GM19043 (cell line): ENCODE results near the gene DPYSL4.

Source experiments
- ATAC-seq: cut with Tn5 transposase; IDR thresholded peaks from one replicate; pipeline ENCODE4 v1.9.1; 2021; ENCODE audit warnings: low read depth; ENCODE audit not compliant: unreplicated experiment

Gene DPYSL4

DNA sequence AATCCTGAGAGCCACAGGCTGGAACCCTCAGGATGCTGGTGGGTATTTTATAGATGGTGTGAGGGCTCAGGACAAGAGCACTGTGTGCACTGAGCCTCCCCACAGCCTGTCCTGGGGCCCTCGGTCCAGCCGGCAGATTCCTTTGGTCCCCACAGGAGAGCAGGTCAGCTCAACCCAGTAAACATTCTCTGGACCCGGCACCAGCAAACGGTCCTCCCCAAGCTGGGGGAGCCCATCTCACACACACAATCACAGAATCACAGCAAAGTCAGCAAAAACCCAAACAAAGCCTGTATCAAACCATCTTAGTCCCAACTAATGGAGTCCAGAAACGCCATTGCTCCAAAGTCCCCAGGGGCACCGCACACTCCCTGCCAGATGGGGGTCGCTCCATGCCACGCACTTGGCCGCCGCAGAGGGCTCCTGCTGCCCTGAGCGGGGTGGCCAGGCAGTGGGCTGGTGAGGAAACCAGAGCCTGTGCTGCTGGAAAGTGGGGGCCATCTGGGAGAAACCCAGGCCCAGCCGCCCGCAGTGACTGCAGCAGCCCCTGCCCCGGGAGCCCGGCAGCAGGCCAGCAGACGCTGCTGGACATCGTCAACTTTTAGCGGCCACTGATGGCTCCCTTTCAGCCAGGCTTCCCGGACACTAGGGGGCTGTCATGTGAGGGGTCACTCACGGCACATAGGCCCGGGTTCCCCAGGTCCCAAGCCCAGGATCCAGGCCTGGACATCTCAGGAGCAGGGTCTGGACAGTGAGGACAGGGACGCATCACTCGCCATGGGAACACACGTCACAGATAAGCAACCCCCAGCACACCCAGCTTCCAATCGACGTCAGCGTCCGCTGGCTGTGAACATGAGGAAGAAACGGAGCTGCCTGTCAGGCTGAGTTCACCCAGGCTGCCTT, 52.6 kb downstream of the DPYSL4 start:
- ATAC-seq, result no peak

DNA sequence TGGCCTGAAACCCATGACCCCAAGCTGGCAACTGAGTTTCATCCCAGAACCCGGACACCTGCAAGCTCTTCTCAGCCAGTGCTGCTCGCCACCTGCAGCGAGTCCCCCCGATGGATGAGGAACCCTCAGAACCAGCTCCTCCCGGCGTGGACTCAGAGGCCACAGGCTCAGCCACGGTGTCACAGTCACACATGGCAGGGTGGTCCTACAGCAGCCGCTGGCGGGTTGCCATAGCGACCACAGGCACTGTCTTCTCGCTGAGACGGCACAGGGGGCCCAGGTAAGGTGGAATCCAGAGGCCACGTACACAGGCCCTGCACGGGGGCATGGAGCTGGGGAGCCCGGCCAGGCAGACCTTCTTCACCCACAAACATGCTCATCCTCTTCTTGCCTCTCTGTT, 53.4 kb downstream of the DPYSL4 start:
- ATAC-seq, result no peak

DNA sequence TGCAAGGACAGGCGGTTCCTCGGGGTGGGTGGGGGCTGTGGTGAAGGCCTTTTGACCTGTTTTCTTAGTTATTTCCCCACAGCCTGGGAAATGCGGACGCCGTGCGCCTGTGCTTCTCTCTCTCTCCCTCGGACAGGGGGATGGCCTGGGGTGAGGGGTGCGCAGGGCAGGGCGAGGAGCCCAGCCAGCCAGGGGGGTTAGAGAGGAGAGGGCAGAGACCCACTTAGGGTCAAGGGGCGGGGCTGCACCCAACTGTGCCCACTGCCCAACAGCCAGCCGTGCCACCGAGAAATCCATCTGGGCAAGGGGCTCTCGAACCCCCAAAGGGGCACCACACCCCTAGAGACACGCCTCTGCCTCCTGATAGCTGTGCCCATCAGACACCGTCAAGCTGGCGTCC, 53.8 kb downstream of the DPYSL4 start:
- ATAC-seq, result no peak

DNA sequence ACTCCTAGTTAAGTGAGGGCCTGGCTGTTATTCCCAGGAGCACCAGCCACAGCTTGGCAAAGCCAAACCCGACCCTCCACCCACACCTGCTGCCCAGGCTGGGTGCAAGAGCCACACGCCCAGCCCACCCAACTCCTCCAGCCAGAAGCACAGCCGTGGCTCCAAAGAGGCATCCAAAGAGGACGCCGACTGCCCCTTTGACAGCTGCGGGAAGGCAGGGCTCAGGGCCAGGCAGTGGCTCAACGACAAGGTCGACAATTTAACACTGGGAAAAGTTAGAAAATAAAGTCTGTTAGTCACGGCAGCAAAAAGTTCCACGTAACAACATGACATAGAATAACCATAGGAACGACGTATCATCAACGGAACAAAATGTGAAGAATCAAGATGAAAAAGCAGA, 54.3 kb downstream of the DPYSL4 start:
- ATAC-seq, result no peak

DNA sequence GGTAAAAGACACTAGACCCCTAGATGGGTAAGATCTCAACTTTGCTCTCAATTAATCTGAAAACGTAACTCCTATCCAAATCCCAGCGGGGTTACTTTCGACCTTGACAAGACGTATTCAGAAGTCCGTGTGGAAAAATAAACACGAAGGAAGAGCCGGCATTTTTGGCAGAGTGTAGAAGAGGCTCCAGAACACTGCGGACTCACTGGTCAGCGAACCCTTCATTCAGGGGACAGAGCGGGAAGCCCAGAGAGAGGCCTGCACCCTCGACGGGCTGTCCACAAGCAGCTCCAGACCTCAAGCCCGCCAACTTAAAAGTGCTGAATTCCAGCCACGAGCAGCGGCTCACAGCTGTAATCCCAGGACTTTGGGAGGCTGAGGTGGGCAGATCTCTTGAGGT, 54.7 kb downstream of the DPYSL4 start:
- no peak for ATAC-seq

DNA sequence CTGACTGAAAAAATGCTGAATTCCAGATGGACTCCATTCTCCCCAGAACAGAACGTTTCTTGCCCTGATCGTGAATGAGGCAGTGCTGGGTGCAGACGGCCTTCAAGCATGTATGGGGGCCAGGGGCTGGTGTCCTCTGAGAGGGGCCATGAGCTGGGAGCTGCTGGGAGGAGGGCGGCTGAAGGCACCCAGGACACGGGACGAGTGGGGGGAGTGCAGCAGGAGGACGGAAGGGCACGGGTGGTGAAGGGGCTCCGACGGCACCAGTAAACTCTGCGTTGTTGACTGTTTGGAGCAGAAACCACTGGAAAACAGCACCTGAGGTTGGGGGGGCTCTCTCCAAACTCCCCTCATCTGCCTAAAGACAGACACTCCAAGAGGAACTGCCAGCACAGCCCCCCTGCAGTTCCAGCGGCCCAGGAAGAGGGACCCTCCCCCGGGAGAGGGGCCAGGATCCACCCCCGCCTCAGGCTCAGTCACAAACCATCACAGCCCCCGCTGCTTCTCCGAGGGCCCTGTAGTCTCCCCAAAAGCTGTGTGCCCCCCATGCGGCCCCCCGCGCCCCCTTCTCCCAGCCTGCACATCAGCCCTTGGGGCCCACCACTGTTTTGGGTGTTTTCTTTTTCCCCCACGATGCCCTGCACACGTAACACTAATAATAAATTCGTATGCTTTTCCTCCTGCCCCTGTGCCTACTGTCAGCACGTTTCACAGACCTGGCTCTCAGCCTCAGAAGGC, 55.5 kb downstream of the DPYSL4 start:
- no peak for ATAC-seq

DNA sequence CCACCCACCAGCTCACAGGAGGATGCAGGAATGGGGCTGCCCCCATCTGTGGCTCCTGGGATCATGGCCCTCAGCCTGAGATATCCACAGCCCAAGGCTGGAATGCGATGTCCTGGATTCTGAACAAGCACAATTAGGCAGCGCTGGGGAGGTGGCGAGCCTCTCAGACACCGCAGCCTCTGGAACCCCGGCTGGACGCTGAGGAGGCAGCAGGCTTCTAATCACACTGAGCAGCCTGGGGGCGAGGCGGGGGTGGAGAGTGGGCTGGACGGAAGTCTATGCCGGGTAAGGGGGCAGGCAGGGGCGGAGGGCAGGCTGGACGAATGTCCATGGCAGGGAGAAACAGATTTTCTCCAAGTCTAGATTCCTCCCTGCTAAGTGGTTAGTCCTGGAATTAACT, 56.4 kb downstream of the DPYSL4 start:
- ATAC-seq, result no peak

DNA sequence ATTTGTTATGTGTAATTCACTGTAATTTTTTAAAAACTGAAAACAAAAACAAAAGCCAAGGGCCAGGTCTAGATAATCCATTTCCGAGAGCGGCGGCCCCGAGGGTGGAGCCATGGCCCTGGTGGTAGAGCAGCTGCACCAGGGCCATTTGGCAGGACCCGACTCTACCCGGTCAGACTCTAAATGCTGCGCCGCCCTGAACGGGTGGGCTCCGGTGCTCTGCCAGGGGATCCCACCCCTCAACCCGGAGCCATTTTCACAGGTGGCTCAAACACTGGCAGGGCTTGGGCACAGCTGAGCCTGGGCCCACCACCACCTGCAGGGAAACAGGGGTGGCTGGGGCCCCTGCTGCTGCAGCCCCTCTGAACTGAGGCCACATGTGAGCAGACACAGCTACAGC, 56.9 kb downstream of the DPYSL4 start:
- no peak for ATAC-seq

DNA sequence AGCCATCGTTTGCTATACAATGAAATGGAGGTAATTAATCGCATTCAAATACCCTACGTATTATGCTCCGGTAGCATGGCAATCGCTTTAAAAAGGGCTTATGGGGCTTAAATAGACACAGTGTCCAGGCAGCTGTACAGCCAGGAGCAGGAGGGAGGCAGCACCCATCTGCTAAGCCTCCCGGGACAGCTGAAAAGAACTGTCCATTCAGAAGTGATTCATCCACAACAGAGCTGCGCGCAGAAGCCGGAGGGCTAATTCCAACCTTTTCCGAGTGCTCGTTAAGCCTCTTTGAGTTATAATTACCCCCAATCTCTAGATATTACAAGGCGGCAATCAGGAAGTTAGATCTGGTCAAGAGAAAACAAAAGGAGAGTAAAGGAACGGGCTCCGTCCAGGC, 58.3 kb downstream of the DPYSL4 start:
- ATAC-seq, result no peak

DNA sequence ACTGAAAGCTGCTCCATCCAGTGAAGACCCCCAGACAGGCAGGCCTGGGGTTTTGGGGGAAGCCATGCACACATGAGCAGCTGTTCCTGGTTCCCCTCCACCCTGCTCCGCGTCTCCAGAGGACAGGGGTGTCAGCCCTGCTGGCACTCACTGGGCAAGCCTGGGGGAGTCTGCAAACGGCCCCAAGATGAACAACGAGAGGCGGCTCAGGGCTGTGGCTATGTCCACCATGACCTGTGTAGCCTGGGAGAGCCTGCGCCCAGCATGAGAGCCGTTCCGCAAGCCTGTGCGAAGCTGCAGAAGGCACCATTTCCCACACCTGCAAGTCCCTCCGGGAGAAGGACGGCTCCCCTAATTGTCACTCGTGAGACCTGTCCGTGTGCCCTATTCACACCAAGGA, 59.5 kb downstream of the DPYSL4 start:
- ATAC-seq, result no peak

DNA sequence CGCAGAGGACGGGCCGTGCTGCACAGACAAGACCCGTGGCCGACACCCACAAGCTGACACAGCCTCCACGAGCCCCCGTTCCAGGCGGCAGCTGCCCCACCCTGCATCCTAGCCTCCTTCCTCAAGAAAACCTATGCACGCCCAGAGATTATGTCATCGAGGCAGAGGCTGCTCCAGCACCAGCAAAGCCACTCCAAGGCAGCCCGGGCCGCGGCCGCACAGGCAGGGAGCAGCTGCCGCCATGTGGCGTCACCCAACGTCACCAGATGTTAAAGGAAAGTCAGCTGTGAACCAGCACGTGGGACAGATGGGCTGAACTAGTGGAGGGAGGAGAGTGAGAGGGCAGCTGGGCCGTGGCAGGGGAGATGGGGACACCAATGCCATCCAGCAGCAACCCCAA, 61.2 kb downstream of the DPYSL4 start:
- no peak for ATAC-seq

DNA sequence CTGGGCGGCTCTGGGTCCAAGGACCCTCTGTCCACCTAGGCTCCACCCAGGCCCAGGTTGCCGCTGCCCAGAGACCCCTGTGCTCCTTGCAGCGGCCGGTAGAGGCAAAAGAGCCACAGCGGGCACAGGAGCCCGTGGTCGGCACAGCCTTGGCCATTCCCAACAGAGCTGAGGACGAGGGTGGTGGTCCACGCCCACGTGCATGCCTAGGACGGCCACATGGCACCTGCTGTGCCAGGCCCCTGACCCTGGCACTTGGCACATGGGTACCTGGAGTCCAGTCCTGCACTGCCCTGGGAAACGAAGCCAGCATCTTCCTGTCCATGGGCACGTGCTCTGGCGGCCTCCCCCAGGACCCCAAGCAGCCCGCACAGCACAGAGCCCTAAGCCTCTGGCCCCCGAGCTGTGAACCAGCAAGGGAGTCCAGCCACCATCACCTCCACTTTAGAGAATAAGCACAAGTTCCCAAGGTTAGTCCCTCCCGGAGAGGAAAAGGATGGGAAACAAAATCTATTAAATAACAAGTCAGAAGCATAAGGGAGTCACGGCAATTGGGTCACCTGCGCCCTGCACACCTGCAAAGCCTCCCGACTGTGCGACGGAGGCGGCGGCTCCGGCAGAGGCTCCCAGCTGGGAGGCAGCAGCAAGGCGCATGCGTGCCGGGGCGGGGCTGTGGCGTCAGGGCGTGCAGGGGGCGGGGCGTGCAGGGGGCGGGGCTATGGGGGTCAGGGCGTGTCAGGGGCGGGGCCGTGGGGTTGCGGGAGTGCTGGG, 61.9 kb downstream of the DPYSL4 start:
- ATAC-seq, result no peak

DNA sequence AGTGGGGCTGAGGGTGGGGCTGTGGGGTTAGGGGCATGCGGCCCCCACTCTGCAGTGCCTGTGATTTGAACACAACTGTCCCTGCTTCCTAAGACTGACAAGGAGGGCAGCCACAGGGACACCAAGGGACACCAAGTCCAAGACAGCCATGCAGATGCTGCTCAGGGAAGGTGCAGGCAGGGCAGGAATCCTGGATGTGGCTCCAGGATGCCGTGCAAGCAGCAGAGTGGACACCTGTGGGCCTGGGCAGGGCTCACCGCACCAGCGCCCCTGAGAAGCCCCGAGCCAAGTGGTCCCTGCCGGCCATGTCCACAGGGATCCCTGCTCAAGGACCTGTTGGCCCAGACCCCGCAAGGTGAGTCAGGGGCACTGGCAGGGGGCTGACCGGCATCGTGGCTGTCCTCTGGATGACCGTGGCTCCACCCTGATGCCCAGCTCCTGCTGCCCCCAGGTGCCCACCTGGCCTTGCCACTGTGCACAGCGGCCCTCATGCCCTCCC, 62.5 kb downstream of the DPYSL4 start:
- no peak for ATAC-seq

DNA sequence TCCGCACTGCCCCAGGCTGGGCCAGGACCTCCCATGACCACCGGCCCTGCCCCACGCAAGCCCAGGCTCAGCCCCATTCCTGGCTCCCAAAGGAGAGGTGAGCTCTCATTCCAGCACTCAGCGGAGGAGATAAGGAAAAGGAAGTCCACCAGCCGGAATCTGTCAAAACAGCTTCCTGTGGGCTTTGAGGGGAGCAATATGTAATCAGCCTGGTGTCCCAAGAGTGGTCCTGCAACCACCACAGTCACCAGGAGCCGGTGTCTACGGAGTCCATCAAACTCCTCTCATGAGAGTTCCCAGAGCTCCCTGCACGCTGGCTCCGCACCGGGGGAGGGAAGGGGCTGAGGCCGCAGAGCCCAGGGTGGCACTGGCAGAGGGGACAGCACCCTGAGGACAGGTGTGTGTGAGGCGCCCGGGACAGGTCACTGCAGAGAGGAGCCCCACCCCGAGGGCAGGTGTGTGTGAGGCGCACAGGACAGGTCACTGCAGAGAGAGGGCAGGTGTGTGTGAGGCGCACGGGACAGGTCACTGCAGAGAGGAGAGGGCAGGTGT, 63.2 kb downstream of the DPYSL4 start:
- no peak for ATAC-seq

DNA sequence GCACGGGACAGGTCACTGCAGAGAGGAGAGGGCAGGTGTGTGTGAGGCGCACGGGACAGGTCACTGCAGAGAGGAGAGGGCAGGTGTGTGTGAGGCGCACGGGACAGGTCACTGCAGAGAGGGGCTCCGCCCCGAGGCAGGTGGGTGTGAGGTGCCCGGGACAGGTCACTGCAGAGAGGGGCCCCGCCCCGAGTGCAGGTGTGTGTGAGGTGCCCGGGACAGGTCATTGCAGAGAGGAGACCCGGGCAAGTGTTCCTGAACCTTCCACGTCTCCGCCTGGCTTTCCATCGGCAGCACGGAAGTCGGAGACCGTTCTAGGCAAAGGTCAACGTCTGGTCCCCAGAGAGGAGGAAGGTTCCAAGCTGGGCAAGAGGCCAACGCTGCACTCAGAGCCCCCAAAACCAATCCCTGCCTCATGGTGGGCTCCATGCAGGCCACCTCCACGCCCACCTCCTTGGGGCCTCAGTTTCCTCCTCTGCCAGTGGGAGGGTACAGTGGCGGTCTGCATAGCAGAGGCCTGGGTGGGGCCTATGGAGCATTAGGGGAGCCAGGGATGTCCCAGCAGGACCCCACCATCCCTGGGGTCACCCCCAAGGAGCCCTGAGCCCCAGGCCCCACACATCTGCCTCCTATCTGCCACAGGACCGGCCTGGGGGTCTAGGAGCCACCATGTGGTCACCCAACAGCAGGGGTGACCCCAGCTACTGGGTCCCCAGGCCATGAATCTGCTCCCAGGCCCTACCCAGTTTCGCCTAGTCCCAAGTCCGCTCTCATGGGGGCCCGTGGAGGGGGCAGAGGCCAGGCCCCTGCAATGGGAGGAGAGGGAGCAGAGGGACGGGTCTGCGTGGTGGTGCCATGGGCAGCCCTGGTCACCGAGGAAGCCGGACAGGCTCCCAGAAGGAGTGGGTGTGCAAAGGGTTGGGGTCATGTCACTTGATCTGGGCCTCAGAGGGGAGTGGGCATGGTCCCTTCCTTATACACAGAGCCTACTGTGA, 64.0 kb downstream of the DPYSL4 start:
- no peak for ATAC-seq

DNA sequence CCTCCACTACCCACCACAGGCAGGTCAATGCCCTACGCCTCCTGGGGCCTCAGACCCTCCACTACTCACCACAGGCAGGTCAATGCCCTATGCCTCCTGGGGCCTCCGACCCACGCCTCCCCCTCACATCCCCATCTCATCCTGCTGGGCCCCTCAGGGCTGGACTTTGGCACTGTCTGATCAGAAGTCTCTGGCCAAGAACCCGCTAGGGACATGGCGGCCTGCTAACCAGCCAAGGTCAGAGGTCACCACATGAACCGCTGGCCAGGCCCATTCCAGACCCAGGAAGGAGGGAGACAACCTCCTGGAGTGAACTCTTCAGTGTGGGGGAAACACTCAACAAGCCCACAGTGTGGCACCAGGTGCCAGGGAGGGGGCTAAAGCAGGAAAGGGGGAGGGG, 65.2 kb downstream of the DPYSL4 start:
- ATAC-seq, result no peak

DNA sequence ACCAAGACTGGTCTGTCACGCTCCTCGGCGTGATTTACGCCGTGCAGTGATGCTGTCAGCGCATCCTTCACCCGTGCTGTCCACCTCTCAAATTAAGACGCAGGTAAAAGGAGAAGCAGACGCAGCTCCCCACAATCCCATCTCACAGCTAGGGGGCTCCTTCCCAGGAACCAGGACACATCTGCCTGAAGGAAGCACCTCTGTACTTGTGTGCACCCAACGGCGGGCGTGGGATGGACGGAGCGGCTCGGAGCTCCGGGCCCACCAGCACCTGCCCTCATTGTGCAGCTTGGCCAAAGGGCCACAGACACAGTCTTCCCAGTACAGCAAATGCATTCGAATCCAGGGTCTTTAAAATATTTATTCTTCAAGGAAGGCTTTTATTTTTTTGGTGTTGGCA, 65.7 kb downstream of the DPYSL4 start:
- no peak for ATAC-seq

DNA sequence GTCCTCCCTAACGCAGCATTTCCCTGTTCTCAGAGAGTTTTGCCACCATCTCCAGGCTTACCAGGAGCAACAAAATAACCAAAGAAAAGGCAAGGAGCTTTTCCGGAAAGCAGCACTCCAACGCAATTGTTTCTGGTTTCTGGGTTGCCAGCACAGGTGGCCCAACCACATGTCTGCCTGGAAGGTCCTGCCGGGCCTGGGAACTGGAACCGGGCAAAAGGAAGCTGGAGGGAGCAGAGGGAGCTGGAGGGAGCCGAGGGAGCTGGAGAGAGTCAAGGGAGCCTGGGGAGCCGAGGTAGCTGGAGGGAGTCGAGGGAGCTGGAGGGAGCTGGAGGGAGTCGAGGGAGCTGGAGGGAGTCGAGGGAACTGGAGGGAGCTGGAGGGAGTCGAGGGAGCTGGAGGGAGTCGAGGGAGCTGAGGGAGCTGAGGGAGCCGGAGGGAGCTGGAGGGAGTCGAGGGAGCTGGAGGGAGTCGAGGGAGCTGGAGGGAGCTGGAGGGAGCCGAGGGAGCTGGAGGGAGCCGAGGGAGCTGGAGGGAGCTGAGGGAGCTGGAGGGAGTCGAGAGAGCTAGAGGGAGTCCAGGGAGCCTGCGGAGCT, 66.4 kb downstream of the DPYSL4 start:
- ATAC-seq, result no peak

DNA sequence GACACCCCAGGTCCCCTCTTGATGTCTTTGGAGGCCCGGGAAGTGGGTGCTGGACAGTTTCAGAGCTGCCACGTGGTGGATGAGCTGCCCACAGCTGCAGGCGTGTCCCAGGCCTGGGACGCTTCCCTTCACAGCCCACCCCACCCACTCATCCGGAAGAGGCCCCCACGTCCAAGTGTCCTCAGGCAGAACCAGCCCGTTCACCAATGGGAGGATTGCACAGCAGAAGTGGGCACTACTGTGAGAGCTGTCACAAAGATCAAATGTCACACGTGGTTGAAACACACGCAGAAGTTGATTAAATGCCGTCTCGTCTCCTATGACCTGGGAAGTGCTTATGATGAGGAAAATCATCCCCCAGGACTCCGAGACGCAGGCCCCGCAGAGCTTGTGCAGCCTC, 68.1 kb downstream of the DPYSL4 start:
- no peak for ATAC-seq
